ENCODE measurements around the gene COG1.
A peak's percentile ranks its signal among the peaks of the same experiment; 100 is the strongest.

The COG1 gene

DNA sequence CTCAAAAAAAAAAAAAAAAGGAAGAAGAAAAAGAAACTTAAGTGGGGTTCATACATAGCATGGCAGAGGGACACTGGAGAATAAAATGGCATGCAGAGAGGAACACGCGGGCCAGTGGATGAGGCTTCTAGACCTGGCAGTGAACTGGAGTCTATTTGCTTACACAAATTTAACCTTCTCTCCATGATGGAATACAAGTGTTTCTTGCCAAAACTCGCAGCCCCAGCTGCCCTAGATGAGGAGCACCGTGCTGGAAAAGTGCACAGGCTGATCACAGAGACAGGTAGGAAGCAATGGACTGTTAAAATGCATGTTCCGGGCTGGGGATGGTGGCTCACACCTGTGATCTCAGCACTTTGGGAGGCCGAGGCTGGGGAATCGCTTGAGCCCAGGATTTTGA, 18.7 kb upstream of the COG1 start:
- no peak for DNase-seq

DNA sequence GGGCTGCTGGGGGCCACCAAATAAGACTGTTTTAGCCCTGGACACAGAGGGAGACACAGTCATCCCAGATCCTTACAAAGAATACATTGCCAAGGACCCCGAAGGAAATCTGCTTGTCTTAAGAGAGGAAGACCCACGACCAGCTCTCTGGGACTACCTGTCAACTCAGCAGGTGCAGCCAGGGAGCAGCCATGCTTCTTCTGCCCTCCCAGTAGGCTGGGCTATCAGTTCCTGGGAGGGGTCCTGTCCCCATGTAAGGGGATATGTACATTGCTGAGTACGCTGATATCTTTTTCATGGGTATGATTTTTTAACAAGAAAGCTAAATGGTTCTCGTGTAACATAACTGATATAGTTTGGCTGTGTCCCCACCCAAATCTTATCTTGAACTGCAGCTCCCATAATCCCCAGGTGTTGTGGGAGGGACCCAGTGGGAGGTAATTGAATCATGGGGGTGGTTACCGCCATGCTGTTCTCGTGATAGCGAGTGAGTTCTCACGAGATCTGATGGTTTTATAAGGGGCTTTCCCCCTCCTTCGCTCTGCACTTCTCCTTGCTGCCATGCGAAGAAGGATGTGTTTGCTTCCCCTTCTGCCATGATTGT, 16.8 kb upstream of the COG1 start:
- DNase-seq: no peak

DNA sequence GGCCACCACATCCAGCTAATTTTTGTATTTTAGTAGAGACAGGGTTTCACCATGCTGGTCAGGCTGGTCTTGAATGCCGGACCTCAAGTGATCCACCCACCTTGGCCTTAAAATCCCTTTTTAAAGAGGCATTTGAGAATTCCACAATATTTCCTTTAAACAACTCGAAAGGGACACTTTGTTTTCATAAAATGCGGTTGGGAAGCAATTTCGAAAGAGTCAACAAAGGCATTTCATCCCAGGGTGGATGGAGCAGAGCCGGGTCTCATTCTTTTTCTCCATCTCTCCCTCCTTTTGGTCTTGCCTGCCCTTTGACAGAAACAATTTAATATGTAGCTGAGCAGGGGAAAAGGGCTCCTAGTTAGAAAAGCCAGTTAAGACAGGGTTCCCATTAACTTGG, 13.5 kb upstream of the COG1 start:
- DNase-seq: no peak

DNA sequence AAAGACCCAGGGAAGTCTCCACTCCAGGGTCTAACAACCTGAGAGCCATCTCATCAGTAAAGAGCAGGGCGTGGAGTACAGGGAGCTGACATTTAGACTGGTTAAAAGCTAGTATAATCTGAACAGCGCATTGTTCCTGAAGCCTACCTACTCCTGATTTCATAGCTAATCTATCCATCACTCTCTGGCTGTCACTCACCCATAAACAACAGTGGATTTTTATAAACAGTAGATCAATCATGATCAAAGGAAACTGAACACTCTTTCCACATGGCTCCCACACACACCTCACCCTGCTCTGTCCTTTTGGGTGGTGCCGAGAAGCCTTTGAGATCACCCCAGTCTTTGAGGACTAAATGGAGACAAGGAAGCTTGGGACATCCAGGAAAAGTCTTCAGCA, 13.0 kb upstream of the COG1 start:
- no peak for DNase-seq

DNA sequence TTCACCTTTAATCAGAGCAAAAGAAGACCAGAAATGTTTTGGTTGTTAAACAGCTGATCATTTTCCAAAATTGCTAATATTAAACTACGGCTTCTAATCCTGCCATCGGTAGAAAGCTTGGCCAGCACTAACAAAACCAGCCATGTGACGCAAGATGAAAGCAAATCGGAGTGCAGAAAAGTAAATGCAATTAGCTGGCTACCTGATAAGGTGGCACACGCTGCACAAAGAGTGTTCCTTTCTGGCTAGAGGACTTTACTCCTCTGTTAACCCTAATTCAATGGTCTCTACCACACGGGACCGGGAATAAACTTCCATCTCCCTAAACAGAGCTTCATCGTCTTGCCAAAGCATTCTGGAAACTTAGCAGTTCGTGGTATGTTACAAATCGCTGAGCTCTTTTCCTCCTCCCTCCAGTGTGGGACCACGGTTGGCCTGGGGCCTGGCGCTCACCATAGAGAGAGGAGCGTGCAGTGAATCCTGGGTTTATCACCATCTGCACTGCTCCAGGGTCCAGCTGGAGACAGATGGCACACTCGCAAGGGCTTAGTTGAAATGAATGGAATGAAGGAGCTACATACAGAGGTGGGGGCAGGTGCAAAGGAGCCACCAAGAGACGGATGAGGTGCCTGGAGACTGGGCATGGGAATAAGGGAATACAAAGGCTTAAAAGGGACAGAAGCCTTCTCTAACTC, 10.1 kb upstream of the COG1 start:
- DNase-seq: no peak

DNA sequence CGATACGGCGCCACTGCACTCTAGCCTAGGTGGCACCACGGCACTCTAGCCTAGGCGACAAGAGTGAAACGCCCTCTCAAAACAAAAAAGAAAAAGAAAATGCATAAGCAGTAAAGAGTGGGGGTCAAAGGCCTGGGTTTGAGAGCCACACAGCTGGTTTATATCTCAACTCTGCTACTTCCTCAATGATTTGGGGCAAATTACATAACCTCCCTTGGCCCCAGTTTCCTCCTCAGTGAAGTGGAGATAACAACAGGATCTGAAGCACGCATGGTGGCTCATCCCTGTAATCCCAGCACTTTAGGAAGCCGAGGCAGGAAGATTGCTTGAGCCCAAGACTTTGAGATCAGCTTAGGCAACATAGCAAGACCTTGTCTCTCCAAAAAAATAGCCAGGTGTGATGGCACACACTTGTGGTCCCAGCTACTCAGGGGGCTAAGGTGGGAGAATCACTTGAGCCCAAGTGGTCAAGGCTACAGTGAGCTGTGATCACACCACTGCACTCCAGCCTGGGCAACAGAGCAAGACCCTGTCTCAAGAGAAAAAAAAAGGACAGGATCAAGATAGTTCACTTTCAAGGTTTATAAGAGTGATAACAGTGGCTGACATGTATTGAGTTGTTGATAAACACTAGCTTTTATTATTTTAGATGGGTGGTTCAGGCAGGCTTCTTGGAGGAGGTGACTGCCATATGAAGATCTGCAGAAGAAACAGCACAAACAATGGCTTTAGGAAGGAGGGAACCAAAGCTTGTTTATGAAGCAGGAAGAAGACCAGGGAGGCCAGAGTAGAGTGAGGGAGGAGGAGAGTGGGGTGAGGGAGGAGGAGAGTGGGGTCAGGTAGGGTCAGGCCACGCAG, 8.5 kb upstream of the COG1 start:
- DNase-seq: no peak

DNA sequence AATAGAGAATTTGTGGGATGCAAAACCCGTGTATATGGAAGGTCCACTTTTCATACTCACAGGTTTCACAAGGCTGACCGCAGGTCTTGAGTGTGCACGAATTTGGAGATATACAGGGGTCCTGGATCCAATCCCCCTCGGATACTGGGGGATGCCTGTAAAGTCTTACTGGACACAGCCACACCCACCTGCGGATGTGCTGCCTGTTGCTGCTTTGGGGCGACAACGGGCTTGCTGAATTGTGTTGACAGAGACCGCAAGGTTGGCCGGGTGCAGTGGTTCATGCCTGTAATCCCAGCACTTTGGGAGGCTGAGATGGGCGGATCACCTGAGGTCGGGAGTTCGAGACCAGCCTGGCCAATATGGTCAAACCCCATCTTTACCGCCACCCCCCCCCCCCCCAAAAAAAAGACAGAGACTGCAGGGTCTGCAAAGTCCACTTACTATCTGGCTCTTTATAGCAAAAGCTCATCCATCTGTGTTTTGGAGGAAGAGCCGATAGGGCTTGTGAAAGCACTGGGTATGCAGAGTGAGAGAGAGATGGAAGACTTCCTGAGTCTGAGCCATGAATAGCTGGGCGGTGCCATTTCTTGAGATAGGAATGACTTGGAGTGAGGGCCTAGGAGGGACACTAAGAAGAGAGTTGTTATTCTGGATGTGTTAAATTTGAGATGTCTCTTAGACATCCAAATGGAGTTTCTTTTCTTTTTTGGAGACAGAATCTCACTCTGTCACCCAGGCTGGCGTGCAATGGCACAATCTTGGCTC, 6.4 kb upstream of the COG1 start:
- no peak for DNase-seq

DNA sequence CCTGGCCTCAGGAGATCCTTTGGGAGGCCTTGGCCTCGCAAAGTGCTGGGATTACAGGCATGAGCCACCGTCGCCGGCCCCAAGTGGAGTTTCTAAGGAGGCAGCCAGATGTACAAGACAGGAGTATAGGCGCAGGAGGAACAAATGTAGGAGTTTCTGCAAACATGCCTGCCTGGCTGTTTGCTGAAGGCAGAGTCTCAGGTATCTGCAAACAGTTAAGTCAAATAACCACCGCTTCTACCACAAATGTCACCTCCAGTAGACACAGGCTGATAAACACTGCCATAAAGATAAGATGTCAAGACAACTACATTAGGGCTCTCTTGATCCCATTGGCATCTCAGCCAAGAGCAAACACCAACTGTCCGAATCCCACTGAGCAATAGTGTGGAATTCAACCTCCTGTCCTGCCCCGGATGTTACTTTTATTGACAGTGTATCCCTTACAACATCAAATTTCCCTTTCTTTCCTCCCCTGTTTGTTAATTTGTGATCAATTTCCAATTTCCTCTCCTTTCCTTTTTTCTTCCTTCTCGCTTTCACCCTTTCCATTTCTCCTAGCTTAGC, 5.6 kb upstream of the COG1 start:
- DNase-seq: no peak

DNA sequence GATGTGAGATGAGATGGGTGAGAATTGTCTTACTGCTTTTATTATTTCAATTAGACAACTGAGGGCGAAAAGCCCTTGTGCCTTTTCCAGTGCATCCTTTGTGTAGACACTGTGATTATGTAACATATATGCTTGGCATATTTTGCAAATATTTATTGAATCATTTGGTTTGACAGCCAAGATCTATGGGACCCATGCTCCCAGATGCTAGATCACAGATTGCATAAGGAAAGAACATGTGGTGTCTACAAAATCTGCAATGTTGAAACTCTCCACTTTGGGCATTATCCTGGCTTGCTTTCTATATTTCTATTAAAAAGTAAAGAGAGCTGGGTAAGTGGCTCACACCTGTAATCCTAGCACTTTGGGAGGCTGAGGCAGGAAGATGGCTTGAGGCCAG, 4.8 kb upstream of the COG1 start:
- no peak for DNase-seq

DNA sequence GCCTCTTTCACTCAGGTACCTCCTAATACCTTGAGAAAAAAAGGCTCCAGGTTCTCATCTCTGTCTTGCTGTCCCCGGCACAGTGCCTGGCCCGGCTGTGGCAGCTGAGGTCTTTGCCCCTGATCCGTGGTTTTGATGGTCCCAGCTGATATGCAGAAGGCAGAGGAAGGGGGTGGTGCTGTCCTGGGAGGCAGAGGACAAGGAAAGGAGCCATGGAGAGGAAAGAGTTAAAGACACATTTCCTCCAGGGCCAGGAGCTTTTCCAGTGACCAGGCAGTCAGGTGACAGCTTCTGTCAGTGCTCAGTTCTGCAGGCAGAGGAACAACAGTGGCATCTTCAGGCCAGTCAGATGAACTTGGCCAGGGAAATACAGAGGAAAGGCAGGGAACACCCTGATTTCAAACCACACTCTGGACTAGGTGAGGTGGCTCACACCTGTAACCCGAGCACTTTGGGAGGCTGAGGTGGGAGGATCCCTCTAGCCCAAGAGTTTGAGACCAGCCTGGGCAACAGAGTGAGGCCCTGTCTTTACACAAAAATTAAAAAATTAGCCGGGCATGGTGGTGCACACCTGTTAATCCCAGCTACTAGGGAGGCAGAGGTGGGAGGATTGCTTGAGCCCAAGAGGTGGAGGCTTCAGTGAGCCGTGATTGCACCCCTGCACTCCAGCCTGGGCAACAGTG, 3.3 kb upstream of the COG1 start:
- DNase-seq: no peak

DNA sequence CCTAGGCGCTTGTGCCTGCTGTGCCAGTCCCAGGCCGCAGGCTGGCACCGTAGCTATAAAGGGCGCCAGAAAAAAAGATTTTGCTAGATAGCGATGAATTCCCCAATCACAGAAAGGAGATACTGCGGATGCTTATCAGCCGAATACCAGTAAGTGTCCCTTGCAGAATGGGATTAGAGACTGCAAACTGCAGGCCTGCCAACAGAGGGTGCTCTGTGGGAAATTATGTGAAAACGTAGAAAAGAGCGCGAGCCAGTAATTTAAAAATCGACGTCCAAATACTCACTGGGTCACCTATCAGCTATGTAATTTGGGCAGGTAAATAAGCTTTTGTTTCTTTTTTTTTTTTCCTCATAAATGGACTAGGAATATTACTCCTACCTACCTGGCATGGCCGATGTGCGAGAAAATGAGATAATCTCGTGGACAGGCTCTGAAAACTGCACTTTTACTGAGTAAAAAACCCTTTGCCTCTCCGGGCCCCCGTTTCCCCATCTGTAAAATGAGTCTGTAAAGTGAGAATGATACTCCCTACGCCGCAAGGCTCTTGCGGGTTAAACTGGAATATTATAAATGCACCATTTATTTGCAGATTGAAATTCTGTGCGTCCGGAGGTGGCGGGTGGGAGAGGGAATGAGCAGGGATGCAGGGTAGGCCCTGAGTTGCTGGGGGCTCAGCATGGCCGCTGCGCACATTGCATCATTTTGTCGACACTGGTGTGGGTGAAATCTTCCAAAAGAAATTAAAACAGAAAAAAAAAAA, 1.2 kb upstream of the COG1 start:
- peak; percentile 53 for DNase-seq

DNA sequence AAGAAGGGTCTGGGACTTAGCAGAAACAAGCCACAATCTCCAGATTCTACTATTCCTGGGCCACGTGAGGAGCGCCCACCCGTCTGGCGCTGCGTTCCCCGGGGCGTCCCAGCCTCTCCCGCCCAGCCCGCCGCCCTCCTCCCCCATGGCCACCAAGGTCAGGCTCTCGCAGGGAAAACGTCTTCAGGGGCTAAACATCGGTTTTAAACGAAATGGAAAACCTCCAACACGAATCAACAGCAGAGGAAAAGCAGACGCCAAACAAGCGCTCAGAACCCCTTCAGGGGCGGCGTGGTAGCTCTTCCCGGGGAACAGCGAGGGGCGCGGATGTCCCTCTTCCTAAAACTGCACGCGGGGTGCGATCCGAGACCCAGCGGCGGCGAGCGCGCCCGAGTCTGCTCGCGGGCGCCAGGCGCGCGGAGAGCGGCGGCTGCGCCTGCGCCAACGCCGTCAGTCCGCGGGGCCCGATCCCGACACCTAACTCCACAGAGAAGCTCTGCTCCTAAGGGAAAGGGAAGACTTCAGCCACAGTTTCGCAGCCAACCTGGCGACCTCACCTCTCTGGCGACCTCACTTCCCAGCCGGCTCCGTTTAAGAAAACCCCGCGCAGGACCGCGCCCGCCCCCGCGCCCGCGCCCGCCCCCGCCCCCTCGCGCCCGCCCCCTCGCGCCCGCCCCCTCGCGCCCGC, 505 bp upstream of the COG1 start:
- no peak for DNase-seq

DNA sequence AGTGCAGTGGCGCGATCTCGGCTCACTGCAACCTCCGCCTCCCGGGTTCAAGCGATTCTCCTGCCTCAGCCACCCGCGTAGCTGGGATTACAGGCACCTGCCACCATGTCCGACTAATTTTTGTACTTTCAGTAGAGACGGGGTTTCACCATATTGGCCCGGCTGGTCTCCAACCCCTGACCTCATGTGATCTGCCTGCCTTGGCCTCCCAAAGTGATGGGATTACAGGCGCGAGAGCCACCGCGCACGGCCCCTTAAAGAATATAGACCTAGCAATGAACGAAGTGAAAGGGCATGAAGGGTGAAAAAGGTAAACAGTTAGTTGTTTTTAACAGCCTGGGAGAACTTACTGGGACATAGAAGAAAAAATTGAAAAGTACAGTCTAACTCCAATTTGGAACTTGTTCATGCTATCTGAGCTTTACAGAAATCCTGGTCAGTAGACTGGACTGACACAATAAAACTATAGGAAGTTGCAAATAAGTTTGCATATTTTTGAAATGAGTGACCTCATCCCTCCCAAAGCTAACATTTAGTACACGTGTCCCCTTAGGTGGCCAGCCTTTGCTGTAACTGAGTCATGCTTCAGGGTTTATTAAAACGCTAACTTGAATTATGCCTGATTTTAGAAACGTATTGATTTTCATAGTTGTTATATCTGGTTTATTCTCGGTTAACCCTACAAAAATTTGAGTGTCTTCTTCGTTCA, 1.8 kb downstream of the COG1 start:
- no peak for DNase-seq

DNA sequence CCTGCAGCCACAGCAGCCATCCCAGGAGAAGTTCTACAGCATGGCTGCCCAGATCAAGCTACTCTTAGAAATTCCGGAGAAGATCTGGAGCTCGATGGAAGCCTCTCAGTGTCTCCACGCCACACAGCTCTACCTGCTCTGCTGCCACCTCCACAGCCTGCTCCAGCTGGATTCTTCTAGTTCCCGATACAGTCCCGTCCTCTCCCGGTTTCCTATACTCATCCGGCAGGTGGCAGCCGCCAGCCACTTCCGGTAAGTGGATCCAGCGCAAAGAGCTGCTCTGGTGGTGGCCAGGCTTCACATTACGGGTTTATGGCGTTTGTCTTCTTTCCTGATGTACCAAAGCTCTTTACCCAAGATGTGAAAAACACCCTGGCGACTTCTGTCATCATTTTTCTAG, 3.6 kb downstream of the COG1 start:
- DNase-seq: no peak

DNA sequence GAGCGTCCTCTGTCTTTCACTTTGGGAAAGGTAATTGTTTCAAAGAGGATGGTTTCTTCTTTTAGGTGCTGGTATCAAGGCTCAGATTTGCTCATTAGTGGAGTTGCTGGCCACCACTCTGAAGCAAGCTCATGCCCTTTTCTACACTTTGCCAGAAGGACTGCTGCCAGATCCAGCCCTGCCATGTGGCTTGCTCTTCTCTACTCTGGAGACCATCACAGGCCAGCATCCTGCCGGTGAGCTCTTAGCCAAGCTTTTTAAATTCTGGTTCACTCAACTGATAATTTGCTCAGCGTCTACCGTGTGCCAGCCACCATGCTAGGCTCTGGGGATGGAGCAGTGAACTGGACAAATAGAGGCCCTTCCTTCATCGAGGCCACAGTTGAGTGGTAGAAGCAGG, 4.3 kb downstream of the COG1 start:
- no peak for DNase-seq

DNA sequence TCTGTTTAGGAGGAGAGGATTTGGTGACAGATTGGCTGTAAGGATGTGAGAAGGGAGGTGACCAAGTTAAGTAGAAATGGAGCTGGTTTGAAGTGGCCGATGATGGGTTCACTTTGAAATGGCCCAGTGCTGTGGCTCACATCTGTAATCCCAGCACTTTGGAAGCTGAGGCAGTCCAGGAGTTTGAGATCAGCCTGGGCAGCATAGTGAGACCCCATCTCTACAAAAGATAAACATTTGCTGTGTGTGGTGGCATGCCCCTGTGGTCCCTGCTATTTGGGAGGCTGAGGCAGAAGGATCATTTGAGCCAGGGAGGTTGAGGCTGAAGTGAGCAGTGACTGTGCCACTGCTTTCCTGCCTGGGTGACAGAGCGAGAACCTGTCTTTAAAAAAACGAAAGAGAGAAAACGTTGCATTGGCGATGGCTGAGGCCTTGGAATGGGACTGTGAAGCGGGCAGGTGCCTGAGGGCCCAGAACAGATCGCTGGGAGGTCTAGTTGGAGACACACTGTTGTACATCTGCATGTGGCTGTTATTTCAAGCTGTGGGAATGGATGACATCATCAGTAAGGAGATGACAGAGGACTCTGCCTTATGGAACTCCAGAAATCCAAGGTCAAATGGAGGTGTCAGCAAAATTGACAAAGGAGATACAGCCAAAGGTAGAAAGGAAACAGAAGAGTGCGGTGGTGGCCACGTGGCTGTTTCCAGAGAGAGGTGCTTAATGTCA, 5.5 kb downstream of the COG1 start:
- no peak for DNase-seq

DNA sequence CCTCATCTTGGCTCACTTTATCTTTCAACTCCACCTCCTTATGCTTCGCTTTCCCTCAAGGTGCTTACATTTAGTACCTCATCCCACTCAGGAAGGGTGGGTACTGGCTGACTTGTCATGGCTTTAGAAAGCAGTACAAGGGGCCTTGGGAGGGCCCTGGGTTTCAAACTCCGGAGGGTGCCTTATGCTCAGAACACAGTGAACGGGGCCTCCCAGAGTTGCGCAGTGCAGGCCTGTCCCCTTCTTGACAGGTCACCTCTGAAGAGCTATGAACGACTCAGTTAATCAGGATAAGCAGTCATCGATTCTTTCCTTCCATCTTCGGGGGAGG, 6.0 kb downstream of the COG1 start:
- DNase-seq: no peak

DNA sequence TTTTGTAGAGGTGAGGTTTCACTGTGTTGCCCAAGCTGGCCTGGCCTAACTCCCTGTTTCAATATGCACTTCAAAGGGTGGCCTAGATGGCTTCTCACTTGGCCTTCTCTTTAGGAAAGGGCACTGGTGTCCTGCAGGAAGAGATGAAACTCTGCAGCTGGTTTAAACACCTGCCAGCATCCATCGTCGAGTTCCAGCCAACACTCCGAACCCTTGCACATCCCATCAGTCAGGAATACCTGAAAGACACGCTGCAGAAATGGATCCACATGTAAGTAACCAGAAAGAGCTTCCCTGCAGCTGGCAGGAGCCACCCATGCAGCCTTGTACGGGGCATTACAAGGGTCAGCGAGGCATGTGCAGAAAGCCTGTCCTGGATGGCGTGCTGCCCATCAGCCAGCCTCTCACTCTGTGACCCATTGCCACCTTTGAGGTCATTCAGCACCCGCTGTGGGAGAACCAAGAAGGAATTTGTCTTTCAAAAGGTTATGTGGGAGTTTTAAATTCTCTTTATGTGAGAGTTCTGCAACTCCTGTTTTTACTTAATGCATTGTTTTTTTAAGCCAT, 7.0 kb downstream of the COG1 start:
- no peak for DNase-seq

DNA sequence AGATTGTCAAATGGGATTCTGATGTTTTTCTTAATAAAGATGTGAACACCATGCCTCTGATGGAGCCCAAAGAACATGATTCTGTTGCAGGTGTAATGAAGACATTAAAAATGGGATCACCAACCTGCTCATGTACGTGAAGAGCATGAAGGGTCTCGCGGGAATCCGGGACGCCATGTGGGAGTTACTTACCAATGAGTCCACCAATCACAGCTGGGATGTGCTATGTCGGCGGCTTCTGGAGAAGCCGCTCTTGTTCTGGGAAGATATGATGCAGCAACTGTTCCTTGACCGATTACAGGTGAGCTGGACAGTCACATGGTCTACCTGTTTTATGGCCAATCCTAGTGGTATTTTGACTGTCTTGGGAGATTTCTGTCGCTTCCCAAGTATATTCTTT, 7.6 kb downstream of the COG1 start:
- no peak for DNase-seq
